HG02642 (cell line): Measurements from ENCODE around the gene ALG11.
"Not testable (repeated sequence)": the region's sequence is repeated elsewhere in the genome, so short reads cannot be mapped to it uniquely, and the experiment has no call there.

Experiments
- ATAC-seq: cut with Tn5 transposase; IDR thresholded peaks from one replicate; pipeline ENCODE4 v1.9.1; 2021; ENCODE audit warnings: mild to moderate bottlenecking; ENCODE audit not compliant: unreplicated experiment, poor library complexity

ALG11 gene, protein sequence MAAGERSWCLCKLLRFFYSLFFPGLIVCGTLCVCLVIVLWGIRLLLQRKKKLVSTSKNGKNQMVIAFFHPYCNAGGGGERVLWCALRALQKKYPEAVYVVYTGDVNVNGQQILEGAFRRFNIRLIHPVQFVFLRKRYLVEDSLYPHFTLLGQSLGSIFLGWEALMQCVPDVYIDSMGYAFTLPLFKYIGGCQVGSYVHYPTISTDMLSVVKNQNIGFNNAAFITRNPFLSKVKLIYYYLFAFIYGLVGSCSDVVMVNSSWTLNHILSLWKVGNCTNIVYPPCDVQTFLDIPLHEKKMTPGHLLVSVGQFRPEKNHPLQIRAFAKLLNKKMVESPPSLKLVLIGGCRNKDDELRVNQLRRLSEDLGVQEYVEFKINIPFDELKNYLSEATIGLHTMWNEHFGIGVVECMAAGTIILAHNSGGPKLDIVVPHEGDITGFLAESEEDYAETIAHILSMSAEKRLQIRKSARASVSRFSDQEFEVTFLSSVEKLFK

DNA sequence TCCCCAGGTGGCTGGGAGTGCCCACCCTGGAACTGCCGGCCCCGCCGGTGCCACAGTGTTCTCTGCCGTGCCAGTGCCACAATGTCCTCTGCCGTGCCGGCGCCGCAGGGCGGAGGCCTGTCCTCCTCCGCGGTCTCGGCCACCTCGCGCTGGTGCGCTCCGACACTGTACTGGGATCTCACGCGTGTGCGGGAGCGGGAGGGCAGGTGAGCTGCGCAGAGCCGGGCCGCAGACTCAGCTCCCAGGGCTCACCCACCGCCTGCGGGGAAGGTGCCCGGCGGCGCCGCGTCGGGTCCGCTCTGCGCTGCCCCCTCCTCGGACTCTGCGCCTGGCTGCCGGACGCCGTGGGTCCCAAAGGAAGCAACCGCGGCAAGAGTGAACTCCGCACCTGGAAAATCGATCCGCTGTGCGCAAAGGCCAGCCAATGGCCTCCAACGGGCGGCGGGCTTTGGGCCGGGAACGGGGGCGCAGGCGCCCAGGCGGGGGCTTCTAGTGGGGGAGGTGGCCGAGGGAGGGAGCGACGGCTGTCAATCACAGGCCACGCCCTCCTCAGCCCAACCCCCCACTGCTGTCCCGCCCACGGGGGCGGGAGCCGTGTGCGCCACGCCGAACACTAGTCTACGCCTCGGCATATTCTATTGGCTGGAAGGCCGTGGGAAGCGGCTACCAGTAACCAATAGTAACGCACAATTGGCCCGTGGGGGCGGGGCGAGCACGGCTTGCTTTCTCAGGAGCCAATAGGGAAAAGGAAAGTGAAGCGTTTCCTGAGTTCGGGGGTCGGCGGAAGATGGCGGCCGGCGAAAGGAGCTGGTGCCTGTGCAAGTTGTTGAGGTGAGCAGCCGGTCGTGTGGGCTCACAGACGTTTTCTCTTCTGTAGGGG, at the start of gene ALG11:
ALG11 (plus strand) TSS at position 767 of the 880 bp plus-strand sequence; CDS start at position 788, 21 bp downstream.
- peak; percentile 100 for ATAC-seq

DNA sequence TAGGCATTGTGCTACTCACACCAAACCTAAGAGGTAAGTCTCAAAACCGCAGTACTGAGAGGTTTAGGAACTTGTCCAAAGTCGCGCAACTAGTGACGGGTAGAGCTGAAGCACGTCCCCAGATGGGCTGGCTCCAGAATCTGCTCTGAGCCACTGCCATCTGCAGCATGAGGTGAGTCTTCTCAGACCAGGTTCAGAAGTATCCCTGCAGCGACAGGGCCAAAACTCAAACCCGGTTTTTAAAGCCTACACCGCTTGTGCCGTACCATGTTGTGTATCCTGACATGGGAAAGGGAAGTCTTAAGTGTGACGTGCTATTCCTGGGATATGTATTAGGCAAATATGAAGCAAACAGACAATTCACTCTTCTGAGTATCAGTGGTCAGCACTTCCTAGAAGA, 46.0 kb upstream of the ALG11 start:
- no peak for ATAC-seq

DNA sequence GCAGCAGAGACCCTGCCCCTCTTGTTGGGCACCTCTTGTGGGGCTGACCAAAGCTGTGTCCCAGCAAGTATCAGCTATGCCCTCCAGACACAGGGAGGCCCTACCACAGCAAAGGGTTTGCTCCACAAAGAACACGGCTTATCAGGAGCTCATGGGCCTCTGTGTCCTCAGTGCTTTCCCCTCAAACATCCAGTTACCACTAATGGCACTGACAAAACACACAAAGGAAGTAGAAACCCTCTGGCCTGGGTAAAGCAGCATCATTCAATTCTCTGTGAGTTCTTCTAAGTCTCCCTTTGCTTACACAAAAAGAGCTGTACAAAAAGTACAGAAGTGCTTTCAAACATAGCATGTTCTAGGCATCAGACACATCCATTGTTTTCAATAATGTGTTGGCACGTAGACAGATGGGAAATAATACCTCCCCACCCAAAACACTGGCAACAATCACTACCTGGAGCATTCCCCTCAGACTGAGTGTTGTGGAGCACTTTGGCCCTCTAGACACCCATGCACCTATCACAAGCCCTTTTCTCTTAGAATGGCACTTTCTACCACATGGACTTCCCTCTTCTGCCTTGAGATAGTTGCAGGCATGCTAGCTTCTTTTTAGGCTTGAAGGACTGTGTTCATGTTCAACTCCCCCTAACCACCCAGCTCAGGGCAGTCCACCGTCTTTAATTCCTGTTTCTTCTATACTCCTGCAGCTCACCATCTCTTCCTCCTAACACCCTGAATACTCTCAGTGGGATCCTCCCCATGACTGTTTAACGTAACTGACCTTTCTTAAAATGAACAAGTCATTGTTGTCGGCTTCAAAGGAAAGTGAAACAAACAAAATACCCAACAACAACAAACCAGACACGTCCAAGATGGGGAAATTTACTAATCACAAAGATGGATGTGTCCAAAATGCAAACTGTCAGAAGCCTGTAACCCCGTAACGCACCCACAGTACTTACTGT, 44.4 kb upstream of the ALG11 start:
- no peak for ATAC-seq

DNA sequence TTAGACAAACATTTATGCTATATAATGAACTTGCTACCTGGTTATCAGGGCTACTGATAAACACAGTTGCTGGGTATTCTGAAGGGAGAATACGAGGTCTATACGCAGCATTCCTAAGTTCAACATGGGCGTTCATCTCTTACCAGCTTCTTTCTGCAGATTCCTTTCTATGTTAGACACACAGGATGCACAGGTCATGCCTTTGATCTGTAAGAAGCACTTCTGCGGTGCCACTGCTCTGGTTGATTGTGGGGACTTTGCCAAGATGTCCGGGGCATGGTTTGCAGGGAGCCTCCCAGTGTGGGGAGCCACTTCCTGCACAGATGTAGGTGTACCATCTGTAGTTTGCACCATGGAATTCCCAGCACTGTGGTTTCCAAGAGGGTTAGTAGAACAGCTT, 41.8 kb upstream of the ALG11 start:
- ATAC-seq = no peak

DNA sequence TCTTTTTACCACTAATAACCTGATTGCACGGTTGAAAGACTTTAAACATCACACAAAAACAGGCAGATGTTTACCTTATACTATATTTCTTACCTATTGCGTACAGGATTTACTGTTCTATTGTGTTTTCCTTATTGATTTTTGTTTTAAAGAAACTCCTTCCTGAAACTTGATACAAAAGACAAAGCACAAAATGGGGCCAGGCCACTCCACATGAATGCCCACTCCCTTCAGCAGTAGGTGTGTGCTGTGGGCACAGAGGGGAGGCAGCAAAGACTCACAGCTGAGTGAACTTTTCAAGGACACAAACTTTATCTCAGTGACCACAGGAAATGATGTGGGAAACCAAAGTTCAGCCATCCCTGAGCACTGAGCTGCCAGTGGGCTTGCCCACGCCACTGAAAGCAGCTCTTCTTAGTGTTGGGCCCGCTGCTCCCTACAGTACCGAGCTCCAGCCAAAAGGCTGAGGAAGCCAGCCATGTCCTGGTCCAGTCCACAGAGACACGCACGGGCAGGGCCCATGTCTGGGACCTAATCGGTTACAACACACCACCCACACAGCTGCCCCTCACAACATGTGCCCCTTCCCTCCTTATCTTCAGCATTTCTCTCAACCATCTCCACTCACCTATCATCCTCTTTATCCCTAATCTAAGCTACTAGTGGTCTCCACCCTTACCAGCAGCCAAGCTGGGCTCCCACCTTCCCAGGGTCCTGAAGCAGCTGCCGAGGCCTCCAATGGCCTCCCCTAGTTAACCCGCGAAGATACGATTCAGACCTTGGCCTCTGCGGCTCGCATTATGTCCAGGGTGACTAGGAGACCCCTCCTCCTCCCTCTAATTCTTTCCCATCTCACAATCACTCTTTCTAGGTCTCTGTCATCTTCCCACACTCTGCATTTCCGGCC, 40.4 kb upstream of the ALG11 start:
- no peak for ATAC-seq

DNA sequence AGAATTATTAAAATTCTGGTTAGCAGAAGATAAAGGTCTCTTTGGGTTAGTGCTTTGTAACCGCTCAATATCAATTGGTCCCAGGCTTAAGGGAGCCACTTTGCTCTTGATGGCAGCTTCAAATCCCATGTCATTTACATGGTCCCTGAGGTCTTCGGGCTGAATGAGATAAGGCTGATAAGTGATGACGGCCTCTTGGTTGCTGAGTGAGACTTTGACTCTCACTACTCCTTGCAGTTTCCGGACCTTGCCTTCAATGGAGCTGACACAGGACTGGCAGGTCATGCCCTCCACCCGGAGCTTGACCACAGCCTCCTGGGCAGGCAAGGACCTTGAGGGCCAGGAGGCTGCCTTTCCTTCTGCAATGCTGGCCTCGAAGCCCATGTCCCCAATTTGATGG, 37.7 kb upstream of the ALG11 start:
- no peak for ATAC-seq

DNA sequence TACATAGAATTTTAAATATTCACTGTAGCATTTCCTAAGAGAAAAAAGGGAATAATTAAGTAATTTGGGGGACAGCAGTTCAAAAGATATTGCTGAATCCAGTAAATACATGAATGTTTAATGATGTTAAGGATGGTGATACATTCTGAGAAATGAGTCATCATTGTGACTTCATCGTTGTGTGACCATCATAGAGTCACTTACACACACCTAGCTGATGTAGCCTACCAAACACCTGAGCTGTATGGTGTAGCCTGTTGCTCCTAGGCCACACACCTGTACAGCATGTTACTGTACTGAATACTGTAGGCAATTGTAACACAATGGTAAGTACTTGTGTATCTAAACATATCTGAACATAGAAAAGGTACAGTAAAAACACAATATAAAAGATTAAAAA, 35.8 kb upstream of the ALG11 start:
- no peak for ATAC-seq

DNA sequence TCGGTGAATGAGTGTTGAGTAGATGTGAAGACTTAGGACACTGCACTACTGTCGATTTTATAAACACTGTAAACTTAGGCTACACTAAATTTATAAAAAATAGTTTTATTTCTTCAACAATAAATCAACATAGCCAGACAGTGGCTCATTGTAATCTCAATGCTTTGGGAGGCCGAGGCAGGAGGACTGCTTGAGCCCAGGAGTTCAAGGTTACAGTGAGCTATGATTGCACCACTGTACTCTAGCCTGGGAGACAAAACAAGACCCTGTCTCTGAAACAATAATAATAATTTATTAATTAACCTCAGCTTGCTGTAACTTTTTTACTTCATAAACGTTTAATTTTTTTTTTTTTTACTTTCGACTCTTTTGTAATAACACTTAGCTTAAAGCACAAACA, 35.3 kb upstream of the ALG11 start:
- ATAC-seq = no peak

DNA sequence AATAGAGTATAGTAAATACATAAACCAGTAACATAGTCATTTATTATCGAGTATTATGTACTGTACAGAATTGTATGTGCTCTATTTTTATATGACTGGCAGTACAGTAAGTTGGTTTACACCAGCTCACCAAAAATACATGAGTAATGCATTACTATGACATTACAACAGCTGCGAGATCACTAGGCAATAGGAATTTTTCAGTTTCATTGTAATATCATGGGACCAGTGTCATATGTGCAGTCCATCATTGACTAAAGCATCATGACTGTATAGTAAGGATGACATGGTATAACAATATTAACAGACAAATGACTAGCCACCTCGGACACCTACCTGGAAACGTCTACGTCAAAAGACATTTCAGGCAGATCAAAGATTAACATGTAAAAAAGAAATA, 34.6 kb upstream of the ALG11 start:
- no peak for ATAC-seq

DNA sequence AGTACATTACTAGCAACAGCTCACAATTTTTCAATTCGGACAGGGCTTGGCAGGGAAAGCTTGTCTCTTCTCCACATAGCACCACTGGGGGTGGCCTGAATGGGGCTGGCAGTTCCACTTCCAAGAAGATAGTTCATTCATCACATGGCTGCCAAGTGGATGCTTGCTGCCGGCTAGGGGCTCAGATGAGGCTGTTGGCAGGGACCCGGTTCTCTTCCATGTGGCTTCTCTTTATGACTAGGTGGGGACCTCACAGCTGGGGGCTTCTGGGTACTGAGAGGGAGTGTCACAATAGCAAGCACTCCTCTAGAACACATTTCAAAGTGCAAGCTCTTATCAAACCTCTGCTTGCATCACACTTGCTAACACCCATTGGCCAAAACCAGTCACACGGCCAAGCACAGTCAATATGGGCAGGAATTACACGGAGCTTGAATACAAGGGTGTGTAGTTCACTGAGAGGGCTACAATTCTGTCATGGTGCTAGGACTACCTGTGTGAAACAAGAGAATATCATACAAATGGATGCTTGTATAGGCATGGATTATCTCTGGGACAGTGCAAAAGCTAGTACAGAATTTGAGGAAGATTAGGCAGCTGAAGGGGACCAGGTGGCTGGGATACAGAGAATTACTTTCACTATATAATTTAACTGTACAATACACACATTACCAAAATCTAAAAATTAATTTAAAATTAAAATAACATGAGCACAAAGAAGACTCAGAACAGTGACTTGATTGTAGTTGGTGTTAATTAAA, 33.2 kb upstream of the ALG11 start:
- ATAC-seq = no peak

DNA sequence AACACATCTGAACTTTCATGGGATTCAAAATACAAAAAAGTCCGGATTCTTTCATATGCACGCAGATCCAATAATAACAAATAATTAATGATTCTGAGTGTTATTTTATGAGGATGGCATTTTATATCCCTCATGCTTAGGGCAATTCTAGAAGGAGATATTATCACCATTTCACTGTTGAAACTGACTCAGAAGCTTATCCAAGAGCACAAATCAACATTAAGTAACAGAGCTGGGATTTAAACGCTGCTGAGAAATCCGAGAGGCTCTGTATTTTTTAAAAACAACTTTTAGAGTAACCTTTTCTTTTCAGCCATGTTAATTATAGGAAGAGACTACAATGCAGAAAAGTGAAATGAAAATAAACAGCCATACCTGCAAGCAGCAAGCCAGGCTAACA, 31.3 kb upstream of the ALG11 start:
- no peak for ATAC-seq

DNA sequence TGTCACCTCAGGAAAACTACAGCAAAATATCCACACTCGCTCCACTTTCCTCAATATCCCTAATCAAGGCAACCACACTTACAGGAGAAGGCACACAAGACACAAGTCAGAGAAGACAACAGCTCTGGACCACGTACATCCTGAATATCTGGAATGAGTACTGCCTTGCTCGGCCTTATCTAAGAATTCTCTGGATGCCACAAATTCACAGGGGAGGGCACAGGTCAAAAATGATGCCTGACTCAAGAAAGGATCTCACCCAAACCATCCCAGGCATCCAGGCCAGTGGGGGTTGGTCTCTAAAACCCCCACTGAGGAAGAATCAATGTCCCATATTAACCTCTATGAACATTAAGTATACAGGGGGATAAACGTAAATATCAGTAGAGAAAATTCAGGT, 30.8 kb upstream of the ALG11 start:
- ATAC-seq = no peak

DNA sequence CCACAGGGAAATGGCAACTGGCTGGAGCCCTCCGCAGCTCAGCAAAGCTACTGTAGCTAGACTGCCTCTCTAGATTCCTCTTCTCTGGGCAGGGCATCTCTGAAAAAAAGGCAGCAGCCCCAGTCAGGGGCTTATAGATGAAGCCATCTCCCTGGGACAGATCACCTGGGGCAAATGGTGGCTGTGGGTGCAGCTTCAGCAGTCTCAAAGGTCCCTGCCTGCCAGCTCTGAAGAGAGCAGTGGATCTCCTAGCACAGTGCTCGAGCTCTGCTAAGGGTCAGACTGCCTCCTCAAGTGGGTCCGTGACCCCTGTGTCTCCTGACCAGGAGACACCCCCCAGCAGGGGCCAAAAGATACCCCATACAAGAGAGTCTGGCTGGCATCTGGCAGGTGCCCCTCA, 28.9 kb upstream of the ALG11 start:
- ATAC-seq = not testable (repeated sequence)

DNA sequence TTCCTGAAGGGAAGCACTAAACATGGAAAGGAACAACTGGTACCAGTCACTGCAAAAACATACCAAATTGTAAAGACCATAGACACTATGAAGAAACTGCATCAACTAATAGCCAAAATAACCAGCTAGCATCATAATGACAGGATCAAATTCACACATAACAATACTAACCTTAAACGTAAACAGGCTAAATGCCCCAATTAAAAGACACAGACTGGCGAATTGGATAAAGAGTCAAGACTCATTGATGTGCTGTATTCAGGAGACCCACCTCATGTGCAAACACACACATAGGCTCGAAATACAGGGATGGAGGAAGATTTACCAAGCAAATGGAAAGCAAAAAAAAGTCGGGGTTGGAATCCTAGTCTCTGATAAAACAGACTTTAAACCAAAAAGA, 27.3 kb upstream of the ALG11 start:
- not testable (repeated sequence) for ATAC-seq

DNA sequence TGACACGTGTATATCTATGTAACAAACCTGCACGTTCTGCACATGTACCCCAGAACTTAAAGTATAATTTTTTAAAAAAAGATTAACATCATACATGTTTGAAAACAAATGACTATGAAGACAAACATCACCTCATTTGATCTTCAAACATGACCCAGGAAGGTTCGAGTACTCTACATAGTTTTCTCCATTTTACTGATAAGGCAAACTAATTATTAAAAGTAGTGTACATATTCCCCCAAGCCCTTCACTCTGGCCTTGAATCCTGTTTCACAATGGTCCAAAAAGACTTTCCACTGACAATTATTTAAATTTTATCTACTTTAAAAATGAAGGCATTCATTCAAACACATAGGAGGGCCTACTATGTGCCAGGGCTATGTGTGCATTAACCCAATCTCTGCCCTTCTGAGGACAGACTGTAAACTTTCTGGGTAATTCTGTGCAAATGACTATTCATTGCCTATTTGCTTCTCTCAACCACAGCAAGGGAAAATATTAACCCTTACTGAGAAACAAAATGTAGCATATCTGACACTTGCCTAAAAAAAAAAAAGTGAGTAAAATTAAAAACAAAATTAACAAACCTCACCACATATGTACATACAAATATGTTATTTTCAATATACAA, 23.1 kb upstream of the ALG11 start:
- ATAC-seq = no peak

DNA sequence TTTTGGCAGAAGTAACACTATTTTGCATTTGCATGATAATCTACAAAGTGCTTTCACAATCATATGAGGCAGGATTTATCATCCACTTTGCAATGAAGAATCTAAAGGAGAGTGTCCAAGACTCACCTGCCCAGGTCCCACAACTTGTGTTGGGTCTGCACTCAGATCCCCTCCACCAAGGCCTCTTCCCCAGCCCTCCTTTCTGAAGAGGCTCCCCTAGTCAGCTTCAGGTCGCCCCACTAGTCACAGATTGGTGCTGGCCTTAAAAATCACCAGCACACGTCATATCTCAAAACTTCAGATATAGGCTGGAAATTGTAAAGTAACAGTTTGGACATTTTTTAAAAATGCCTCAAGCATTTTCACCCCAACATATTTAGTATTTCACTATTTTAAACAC, 18.5 kb upstream of the ALG11 start:
- no peak for ATAC-seq

DNA sequence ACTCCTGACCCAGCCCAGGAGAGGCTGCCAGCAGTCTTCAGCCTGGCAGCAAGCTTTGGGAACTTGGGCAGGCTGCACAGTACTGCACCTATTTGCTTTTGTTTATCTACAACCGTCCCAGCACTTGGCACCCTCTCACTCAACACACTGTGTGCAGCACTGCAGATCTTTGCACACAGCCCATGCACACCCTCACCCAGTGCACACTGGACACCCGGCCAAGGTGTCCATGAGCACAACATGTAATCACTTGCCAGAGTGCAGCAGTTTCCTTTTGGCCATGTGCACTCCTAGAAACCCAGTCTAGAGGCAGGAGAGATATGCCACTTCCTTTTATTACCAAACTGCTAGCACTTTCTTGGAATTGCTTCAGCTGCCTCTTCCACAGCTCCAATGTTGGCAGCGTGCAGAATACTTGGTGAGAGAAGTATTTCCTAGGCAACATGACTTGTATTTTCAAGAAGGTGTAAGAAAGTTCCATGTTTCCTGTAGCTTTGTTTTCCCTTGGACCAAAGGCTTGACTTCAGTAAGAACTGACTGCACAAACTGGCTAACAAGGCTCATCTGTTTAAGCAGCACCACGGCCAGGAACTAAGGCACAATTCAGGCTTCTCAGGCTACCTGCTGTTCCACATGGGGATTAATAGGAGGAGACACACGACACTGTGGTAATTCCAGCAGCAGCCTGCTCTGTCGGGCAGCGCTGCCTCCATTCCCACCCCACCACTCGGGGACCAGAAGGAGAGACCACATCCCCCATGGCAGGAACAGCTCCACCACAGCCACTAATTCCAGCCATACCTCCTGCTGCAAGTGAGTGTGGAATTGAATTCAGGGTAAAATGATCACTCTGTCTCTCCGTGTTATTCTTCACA, 16.3 kb upstream of the ALG11 start:
- ATAC-seq = no peak
